ENCODE data around the gene CAMTA1.

Gene CAMTA1

DNA sequence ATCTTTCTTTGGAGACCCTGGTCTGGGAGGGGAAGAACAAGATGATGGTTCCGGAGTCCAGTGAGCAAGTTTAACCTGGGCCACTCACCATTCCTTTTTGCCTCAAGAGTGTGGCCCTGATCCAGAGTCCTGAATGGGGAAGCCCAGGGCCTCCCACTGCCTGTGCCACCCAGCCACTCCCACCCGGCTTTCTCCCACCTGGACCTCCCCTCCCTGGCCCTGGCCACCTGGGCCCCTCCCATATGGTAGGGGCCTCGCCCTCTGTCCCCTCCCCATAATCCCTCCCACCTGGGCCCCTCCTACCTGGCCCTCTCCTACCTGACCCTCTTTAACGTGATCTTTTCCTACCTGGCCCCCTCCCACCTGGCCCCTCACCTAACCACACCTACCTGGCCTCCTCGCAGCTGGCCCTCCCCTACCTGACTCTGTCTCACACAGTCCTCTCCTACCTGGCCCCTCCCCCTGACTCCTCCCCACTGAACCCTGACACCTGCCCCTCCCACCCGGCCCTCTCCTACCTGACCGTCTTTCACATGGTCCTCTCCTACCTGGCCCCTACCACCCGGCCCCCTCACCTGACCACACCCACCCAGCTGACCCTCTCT lies 765.1 kb downstream of the CAMTA1 start:
- Histone ChIP-seq H3F3A (ENCODE audit: insufficient read depth, low read length) (no peaks in the 10 kb centered on the region), H4K20me1 (ENCODE audit: insufficient read depth, low read length) (no peaks in the 10 kb centered on the region), H3K27ac (ENCODE audit: low read length) (no peak overlapping the region), H3K9me3 (replicated peaks; ENCODE audit: insufficient read depth, low read length) (no peaks in the 10 kb centered on the region), H2AFZ (ENCODE audit: low read length) (no peak overlapping the region), H3K79me2 (ENCODE audit: low read length) (no peaks in the 10 kb centered on the region), H3K9me2 (replicated peaks; ENCODE audit: insufficient read depth, low read length) (no peaks in the 10 kb centered on the region), H3K36me3 (replicated peaks; ENCODE audit: insufficient read depth, low read length) (no peaks in the 10 kb centered on the region), H3K4me2 (ENCODE audit: low read depth, low read length) (no peak overlapping the region), H3K9ac (ENCODE audit: low read length) (no peak overlapping the region), H3K4me3 (ENCODE audit: low read length) (no peak overlapping the region), H3K27me3 (replicated peaks; ENCODE audit: insufficient read depth, low read length) (peaks cover 64% of the 10 kb centered on the region), H3K4me1 (ENCODE audit: low read length) (no peaks in the 10 kb centered on the region)
- TF ChIP-seq EZH2 (optimal IDR thresholded peaks at IDR 0.05; ENCODE audit: low read depth, low read length) (no peak), EZH2phosphoT487 (IDR thresholded peaks at IDR 0.05; ENCODE audit: low read length) (no peak)
- TF ChIP-seq, protein P1, sequence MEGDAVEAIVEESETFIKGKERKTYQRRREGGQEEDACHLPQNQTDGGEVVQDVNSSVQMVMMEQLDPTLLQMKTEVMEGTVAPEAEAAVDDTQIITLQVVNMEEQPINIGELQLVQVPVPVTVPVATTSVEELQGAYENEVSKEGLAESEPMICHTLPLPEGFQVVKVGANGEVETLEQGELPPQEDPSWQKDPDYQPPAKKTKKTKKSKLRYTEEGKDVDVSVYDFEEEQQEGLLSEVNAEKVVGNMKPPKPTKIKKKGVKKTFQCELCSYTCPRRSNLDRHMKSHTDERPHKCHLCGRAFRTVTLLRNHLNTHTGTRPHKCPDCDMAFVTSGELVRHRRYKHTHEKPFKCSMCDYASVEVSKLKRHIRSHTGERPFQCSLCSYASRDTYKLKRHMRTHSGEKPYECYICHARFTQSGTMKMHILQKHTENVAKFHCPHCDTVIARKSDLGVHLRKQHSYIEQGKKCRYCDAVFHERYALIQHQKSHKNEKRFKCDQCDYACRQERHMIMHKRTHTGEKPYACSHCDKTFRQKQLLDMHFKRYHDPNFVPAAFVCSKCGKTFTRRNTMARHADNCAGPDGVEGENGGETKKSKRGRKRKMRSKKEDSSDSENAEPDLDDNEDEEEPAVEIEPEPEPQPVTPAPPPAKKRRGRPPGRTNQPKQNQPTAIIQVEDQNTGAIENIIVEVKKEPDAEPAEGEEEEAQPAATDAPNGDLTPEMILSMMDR (IDR thresholded peaks at IDR 0.05; ENCODE audit: low read length): no peak
- DNase-seq: no peak

DNA sequence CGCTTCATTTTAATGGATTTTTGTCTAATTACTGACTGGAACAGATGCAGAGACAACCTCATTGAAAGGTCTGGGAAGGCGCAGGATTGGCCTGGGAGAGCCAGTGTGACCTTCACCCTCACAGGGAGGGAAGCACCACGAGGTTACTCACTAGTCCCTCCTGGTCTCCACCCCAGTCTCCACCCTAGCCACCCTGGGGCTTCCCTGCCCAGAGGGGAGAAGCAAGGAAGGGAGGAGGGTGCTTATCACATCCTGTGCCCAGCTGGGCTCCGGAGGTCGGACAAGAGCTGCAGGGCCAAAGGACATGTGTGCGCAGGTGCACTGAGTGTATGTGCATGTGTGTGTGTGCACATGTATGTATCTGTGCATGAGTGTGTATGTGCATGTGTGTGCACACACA lies 765.7 kb downstream of the CAMTA1 start:
- no peak overlapping the region for H3K27ac ChIP-seq (ENCODE audit: low read length)
- H3K4me2 ChIP-seq (ENCODE audit: low read depth, low read length): no peak overlapping the region
- H2AFZ ChIP-seq (ENCODE audit: low read length): no peak overlapping the region

DNA sequence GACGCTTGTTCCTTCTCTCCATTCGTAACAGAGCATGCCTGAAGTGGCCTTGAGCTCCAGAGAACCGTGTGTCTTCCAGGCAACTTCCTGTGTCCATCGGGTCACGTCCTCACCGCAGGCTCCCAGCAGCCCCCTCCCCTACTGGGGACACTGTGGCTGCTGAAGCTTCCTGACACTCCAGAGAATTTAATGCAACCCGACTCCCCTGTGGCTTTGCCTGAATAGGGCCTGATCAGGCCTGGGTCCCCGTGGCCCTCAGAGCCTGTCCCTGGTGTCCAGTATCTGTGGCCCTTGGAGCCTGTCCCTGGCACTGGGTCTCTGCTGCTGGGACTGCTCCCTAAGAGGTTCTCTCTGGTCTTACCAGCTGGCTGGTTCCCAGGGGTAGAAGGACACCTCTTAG lies 766.2 kb downstream of the CAMTA1 start:
- peaks cover 66% of the 10 kb centered on the region for H3K27me3 ChIP-seq (replicated peaks; ENCODE audit: insufficient read depth, low read length)
- no peaks in the 10 kb centered on the region for H3F3A ChIP-seq (ENCODE audit: insufficient read depth, low read length)
- no peaks in the 10 kb centered on the region for H3K79me2 ChIP-seq (ENCODE audit: low read length)
- TF ChIP-seq, protein P1 (IDR thresholded peaks at IDR 0.05; ENCODE audit: low read length): no peak
- TF ChIP-seq EZH2phosphoT487 (IDR thresholded peaks at IDR 0.05; ENCODE audit: low read length) (no peak), EZH2 (optimal IDR thresholded peaks at IDR 0.05; ENCODE audit: low read depth, low read length) (no peak)
- H3K9ac ChIP-seq (ENCODE audit: low read length): no peak overlapping the region
- H3K9me3 ChIP-seq (replicated peaks; ENCODE audit: insufficient read depth, low read length): no peaks in the 10 kb centered on the region
- no peaks in the 10 kb centered on the region for H3K36me3 ChIP-seq (replicated peaks; ENCODE audit: insufficient read depth, low read length)
- no peak for DNase-seq
- H2AFZ ChIP-seq (ENCODE audit: low read length): no peak overlapping the region
- H3K9me2 ChIP-seq (replicated peaks; ENCODE audit: insufficient read depth, low read length): no peaks in the 10 kb centered on the region
- H4K20me1 ChIP-seq (ENCODE audit: insufficient read depth, low read length): no peaks in the 10 kb centered on the region
- no peak overlapping the region for H3K4me2 ChIP-seq (ENCODE audit: low read depth, low read length)
- no peak overlapping the region for H3K27ac ChIP-seq (ENCODE audit: low read length)
- H3K4me3 ChIP-seq (ENCODE audit: low read length): no peak overlapping the region
- no peaks in the 10 kb centered on the region for H3K4me1 ChIP-seq (ENCODE audit: low read length)

More for the DNA sequence above, 765.7 kb downstream of the CAMTA1 start:
- DNase-seq: no peak
- H3K27me3 ChIP-seq (replicated peaks; ENCODE audit: insufficient read depth, low read length): peaks cover 65% of the 10 kb centered on the region
- H3K79me2 ChIP-seq (ENCODE audit: low read length): no peaks in the 10 kb centered on the region
- no peaks in the 10 kb centered on the region for H3K36me3 ChIP-seq (replicated peaks; ENCODE audit: insufficient read depth, low read length)
- H3K4me3 ChIP-seq (ENCODE audit: low read length): no peak overlapping the region
- H3K9ac ChIP-seq (ENCODE audit: low read length): no peak overlapping the region
- no peaks in the 10 kb centered on the region for H3K4me1 ChIP-seq (ENCODE audit: low read length)
- H3K9me2 ChIP-seq (replicated peaks; ENCODE audit: insufficient read depth, low read length): no peaks in the 10 kb centered on the region
- H3K9me3 ChIP-seq (replicated peaks; ENCODE audit: insufficient read depth, low read length): no peaks in the 10 kb centered on the region
- no peaks in the 10 kb centered on the region for H4K20me1 ChIP-seq (ENCODE audit: insufficient read depth, low read length)
- H3F3A ChIP-seq (ENCODE audit: insufficient read depth, low read length): no peaks in the 10 kb centered on the region
- TF ChIP-seq, protein P1 (IDR thresholded peaks at IDR 0.05; ENCODE audit: low read length): no peak
- TF ChIP-seq EZH2phosphoT487 (IDR thresholded peaks at IDR 0.05; ENCODE audit: low read length): no peak
- no peak for TF ChIP-seq EZH2 (optimal IDR thresholded peaks at IDR 0.05; ENCODE audit: low read depth, low read length)
